Occipital lobe (tissue), 2 donors: ENCODE data around the gene ATP4A. TPM values are rescaled to one million over a fixed set of nuclear protein-coding genes. Genes with fewer than 3 reads are reported as not detected.

Source experiments
- DNase-seq: peaks from one replicate; lab custom pipeline; 2025; lab: John Stamatoyannopoulos, UW
- total RNA-seq: library from RNA; depleted of rRNA; stranded (reverse); fragments of >200 nt; gene quantifications from one replicate; pipeline ENCODE4 v1.2.3, GENCODE V29; 2014

Gene ATP4A
- total RNA-seq, 1 donor from 2014 or later = not detected

DNA sequence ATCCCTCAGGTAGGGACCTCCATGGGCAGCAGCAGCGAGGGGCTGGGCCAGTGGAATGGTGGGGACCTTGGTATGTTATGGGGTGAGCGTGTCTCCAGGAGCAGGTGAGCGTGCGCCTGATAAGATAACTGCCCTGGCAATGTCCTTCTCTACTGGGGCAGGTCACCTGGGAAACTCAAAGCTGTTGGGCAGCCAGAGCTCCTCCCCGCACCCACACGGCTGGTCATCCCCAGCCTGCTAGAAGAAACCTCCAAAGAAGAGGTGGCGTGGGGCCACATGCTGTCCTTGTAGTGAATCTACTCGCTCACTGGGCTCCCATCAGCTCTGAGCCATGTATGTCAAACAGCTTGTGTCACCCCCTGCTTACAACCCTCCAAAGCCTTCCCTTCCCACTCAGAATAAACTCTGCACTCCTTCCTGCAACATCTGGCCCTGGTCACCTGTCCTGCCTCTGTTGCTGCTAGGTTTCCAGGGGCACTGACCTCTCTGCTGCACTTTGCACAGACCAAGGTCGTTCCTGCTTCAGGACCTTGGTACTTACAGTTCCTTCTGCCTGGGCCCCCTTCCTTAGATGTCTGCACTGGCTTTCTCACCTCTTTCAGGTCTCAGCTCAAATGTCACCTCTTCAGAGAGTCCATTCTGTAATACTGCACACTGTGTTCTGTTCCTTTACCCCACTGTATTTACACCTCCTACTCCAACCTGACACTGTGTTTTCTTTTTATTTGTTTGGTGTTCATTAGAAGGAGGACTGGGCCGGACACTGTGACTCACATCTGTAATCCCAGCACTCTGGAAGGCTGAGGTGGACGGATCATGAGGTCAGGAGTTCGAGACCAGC lies 1.8 kb upstream of the ATP4A start:
- no peak for DNase-seq

DNA sequence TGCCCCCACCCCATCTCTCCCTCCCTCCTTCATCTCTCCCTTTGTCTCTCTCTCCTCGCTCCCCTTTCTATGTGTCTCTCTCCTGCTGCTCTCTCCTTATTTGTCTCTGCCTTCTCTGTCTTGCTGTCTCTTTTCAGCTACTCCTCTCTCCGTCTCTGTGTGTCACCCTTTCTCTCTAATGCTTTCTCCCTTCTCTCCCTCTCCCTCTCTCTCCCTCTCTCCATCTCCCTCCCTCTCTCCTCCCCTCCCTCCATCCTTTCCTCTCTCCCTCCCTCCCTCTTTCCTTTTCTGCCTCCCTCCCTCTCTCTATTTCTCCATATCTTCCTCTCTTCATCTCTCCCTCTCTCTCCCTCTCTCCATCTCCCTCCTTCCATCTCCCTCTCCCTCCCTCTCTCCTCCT lies 682 bp downstream of the ATP4A start:
- DNase-seq = no peak

DNA sequence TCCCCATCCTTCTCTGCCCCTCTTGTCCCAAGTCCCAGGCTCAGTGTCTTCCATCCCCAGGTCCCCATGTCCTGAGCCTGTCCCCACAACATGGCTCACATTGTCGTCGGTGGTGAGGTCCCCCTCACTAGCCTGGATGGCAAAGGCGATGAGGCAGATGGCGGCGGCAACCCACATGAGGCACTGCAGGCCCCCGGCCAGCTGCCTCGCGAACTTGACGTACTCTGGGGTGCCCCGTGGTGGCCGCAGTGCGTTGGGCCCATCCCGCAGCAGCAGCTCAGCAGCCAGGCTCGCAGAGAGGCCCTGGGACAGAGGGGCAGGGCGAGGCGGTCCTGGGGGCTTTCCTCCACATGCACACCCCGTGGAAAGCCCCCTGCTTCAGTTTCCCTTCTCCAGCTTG lies 1.1 kb downstream of the ATP4A start:
- no peak for DNase-seq

DNA sequence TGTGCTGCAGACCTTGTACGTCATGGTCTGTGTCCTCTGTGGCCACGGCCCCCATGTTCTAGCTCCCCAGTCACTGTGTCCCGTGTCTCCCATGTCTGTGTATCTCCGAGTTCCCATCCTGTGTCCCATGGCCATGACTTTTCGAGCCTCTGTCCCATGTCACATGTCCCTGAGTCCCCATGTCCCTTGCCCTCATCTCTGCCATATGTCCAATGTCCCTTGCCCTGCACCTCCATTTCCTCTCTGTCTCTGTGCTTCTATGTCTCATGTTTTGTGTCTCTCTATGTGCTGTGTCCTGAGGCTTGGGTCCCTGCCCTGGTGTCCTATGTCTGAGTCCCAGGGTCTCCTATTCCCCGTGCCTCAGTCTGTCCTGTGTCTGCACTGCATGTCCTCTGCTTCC lies 2.0 kb downstream of the ATP4A start:
- DNase-seq = no peak

DNA sequence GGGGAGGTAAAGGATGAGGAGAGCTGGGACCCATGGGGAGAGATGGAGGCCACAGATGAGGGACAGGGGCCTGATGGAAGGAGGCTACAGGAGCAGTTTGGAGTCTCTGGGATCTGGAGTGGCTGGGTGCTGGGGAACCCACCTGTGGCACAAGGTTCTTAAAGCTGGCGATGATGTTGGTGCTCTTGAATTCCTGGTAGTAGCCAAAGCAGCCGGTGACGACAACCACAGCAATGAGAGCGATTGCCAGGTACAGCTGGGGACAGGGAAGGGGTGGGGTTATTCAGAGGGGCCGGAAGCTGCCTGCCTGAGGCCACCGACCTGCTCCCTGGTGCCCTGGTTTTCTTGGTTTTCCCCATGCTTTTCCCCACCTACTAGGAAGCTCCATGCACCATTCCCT lies 2.8 kb downstream of the ATP4A start:
- DNase-seq = no peak

DNA sequence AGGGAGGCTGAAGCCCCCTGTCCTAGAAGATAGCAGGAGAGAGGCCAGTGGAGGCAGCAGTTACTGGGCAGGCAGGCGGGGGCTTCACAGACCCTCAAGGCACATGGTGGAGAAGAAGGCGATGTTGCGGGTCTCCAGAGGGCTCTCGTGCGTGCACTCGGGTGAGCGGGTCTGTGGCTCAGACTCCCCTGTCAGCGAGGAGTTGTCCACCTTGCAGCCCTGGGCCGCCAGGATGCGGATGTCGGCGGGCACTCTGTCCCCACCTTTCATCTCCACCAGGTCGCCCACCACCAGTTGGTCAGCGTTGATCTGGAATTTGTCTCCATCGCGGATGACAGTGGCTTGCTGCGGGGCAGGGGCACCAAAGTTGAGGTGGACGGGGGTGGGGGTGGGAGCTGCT lies 3.2 kb downstream of the ATP4A start:
- DNase-seq = no peak

DNA sequence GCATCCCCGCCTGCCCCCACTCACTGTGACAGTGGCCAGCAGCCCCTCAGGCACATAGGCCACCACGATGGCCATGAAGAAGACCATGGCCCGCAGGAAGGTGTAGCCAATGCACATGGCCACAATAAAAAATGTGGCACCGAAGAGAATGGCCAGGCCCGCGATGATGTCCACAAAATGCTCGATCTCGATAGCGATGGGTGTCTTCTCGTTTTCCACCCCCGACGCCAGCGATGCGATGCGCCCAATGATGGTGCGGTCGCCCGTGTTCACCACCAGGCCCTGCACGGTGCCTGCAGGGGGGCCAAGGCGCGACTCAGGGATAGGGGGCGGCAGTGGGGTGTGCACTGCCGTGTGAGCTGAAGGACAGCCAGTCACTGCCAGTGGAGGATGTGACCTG lies 3.7 kb downstream of the ATP4A start:
- DNase-seq = no peak

DNA sequence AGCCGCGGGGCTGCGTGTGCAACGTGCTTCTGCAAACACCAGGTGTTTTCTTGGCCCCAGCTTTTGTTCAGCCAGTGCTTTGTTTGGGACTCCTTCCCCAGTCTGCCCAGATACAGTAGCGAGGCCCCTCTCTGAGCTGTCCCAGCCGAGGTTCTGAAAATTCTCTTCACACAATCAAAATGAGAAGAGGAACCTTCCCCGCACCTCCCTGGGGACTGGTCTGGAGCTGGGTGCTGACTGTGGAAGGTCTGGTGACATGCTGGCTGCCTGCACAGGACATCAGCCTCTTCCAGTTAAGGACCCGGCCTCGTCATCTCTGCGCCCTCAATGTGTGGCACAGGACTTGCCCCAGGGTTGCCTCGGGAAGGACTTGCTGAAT lies 4.2 kb downstream of the ATP4A start:
- no peak for DNase-seq

DNA sequence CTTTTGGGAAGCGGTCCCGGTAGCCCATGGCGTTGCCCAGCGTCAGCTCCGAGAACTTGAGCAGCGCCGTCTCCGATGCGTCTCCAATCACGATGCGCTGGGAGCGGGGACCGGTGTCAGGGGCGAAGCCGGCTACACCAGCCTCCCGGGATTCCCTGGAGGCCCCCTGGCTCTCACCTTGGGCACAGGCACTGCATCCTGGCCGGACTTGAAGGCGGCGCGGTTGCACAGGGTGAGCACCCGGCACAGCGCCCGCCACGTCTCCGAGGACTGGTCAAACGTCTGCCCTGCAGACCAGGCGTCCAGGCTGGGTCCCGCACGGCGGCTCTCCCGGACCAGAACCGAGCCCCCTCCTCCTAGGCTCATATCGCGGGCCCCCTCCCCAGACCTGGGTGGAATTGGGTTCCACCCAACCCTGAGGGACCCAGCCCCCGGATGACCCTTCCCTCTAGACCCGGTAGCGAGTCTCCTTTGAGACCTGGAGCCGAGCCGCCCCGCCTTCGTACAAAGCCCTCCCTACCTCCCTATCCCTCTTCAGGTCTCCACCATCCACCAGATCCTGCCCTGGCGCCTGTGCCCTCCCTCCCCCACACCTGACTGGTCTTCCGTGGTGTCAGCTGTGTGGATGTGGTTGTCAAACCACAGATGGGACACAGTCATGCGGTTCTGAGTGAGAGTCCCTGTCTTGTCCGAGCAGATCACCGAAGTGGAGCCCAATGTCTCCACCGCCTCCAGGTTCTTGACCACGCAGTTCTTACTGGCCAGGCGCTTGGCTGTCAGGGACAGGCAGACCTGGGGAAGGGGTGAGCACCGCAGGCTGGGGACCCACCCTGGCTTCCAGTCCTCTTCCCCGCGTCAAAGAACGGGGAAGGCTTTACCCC lies 4.8 kb downstream of the ATP4A start:
- no peak for DNase-seq

DNA sequence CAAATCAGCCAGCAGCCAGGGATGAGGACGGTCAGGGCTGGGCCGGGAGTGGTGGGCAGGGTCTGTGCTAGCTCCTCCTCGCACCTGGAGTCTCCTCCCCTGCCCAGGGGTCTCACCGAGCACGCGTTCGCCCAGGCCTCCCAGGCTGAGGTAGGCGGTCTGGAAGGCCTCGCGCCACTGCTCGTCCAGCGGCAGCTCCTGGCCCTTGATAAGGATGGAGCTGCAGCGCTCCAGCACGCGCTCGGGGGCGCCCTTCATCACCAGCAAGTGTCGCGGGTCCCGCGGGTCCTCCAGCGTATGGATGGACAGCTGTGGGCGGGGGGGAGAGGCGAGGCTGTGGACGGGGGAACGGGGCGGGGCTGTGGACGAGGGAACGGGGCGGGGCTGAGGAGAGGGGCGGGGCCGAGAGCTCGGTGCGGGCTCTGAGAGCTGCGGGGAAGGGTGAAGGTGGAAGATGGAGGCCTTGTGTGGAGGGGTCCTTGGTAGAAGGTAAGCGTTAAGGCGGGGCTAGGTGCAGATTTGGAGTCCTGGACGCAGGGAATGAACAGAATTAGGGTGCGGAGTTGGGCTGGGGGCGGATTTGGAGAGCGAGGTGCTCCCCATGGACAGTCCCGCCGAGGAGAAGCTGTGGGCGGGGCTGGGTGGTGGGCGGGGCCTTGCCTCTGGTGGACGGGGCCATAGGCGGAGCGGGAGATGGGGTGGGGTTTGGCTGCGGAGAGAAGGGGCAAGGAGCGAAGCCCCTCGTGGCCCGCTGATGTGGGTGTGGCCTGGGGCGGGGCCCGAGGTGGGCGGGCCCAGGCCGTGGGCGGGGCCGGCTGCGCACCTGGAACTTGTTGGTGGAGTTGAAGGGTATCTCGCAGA lies 5.7 kb downstream of the ATP4A start:
- DNase-seq = no peak

DNA sequence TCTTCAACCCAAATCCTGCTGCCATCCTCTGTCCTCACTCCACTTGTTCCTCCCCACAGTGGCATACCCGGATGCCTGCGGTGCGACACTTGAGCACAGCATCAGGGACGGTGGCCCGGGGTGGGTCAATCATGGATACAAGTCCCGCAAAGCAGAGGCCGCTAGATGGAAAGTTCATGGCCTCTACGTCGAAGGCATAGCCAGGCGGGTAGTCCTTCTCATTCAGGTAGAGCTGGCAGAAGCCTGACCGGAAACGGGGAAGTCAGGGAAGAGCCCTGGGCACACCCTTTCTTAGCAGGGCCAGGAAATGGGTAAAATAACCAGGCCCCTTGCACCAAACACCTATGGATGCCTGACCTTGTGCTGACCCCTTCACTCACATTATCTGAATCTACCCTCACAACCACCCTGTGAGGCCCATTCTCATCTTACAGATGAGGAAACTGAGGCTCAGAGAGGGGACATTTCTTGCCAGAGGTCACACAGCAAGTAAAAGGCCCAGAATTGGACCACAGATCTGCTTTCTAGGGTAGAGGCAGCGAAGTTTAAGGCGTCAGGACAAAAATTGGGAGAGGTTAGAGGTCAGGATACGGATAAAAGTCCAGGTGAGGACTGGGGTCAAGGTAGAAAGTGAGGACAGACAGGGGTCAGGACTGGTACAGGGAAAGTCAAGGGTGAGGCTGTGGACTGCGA lies 6.5 kb downstream of the ATP4A start:
- DNase-seq = no peak

DNA sequence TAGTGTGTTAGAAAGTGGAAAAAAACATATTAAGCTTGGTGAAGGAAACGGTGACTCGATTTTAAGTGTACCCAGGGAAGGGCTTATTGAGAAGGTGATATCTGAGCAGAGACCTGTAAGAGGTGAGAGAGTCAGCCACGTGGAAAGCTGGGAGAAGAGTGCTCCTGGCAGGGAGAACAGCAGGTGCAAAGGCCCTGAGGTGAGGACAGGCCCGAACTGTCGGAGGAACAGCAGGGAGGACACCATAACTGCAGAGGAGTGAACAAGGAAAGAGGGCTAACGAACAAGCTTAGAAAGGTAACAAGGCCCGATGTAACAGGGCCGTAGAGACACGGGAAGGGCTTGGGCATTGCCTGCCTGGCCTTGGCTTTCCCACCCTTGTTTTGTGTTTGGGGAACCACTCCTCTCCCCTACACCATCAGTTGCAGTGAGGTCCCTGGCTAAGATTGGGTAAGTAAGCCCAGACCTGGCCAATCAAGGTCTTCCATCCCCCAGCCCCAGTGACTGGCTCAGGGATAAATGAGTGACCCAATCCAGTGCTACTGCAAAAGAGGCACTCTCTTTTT lies 7.3 kb downstream of the ATP4A start:
- no peak for DNase-seq

DNA sequence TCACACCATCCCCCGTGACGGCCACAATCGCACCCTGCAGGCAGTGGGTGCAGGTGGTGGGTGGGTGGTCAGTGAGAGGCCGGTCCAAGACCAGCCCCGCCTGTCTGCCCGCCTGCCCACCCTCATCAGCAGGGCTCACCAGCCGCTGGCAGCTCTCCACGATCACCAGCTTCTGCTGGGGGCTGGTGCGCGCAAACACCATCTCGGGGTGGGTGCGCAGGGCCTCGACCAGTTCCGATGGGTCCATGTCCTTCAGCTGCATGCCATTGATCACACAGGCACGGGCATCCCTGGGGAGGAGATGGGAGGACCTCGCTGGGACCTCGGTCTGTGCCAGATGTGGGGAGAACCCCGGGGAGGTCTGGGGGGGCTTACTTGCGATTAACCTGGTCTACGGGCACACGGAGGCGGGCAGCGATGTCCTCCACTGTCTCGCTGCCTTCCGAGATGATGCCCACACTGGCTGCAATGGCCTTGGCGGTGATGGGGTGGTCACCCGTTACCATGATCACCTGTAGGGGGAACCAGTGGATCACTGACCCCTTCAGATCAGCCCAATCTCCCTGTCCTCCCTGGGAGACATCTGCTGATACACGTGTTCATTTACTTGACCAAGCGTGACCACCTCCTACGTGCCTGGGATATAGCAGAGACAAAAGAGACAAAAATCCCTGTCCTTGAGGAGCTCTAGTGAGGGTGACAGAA lies 8.0 kb downstream of the ATP4A start:
- DNase-seq = no peak

DNA sequence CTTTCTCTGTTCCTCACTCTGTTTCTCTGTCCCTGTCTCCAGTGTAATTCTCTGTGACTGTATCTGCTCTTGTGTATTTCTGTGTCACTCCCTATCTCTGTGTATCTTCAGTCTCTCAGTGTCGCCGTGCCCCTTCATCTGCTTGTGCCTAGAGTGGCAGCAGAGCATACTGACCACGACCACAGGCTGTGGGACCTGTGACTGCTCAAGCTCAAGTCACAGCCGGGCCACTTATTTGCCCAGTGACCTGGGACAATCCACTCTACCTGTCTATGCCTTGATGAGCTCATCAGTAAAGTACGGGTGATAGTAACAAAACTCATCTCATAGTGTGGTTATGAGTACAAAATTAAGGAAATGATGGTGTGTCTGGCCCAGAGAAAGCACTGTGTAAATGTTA lies 9.4 kb downstream of the ATP4A start:
- DNase-seq = no peak

DNA sequence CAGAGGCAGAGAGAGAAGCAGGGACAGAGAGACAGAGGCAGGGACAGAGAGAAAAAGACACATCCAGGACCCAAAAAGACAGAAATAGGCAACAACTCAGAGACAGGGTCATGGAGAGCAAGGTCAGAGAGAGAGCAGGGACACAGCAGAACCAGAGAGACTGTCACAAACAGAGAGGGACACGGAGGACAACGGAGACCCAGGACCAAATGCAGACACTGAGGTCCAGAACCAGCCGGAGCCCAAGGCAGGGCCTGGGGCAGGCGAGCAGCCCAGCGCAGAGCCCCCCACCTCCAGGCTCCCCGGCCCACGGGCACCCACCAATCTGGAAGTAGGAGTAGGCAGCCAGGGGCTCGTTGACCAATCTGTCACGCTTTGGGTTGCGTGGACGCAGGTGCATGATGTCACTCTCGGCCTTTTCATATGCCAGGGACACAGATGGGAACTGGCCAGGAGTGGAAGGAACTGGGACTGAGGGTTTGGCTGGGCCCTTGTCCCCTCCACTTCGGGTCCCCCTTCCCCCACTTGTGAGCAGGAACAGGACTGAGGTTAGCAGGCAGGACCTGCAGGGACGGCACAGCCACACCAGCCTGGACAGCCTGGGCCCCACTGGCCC lies 10.0 kb downstream of the ATP4A start:
- DNase-seq = no peak

DNA sequence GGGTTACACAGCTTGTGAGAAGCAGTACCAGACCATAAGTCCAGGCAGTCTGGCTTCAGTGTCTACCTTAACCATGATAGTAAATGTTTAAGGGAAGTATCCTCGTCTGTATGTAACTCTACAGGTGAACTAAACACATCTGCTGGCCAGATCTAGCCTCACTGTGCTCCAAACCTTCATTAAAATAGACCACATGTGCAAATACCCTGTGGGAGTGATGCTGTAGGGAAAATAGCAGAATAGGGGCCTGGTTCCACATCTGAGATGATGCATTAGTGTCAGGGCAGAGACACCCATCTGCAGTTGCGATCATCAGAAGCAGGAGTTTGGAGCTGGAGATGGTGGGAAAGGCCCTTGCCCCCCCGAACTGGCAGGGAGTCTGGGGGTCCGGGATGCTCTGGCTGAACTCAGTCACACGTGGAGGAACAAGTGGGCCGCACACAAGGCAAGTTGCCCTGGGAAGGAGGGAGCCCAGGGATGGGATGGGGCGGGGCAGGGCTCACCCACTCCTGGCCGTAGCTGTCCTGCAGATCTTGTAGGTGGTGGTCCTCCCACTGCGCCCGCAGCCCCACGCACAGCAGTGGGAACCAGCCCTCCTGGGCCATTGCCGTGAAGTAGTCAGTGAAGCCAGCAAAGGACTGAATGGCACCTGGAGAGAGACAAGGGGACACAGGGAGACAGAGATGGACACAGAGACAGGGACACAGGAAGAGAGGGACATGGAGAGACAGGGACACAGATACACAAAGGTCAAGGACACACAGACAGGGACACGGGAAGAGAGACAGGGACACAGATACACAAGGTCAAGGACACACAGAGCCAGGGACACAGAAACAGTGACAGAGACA lies 10.7 kb downstream of the ATP4A start:
- no peak for DNase-seq

DNA sequence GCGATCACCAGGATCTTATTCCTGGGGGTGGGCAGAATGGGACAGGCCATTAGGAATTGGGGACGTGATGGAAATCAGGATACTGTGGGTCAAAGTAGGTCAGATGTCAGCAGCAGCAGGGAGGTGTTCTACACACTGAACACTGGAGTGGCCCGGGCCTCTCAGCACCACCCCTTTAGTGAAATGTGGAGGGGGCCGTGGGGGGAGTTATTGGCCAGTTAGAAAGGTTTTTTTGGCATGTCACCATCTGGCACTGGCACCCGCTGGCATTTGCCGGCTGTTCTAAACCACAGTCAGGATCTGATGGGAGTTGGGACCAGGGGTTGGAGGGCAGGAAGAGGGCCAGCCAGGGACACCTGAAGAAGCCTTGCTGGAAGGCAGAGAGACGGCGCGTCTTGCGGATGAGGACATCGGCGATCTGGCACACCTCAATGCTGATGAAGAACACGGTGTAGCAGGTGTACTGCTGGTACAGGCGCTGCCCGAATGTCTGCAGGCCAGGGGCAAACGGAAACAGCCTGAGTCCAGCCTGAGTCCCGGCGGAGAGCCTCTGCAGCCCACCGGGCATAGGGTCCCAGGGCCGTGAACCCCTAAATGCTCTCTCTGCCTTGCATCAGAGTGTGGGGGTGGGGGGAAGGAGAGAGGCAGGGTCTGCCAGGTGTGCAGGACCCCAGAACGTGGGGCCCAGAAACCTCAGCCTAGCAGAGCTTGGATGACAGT lies 12.2 kb downstream of the ATP4A start:
- DNase-seq = no peak

DNA sequence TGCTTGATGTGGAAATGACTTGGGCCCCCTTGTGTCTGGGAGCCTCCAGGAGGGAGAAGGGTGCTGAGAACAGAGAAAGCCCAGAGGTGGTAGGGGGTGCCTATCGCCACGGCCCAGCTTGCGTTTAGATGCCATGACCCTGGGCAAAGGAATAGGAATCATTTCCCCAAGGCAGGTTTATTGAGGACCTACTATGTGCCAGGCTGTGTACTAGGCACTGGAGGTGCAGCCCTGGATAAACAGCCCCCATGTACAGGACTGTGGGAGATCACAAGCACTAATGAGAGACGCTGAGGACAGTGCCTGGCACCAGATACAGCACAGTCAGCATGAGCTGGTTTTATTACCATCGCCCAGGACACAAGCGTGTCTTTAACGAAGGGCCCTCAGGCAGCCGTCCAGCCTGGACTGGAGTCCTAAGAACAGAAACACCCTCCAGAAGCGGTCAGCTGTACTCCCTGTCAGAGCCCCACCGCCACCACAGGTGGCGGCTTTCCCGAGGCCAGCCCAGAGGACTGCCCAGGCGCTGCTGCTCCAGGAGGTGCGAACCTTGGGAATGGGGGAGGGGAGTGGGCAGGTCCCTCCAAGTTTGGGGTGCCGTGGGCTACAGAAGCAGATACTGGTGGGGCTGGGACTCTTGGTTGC lies 13.5 kb downstream of the ATP4A start:
- no peak for DNase-seq
